ENCODE data around the gene GRXCR2.

The GRXCR2 gene

DNA sequence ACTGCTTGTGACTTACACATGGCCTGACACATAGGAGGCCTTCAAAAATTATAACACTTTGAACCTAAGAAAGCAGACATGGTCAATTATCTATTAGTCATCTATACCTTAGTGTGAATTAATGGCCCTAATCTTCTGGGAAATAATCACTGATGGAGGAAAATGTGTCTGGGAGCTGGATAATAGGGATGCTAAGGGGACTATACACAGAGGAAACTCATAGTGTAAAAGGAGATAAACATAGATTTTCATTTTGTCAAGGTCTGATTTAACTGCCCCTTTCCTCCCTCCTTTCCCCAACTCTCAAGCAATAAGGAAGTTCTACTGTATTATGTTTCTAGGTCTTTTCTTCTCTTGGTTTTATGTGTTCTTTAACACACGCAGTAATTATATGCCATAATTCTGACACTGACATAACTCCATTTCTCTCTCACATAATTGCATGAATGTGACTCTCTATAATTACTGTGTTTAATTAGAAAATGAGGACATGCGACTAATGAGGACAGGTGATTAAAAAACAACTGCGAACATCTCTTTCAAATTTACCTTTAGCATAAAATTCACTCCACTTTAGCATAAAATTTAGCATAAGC, 18.9 kb downstream of the GRXCR2 start:
- no peak for DNase-seq (ENCODE audit: low read depth)
- TF ChIP-seq, protein P1, sequence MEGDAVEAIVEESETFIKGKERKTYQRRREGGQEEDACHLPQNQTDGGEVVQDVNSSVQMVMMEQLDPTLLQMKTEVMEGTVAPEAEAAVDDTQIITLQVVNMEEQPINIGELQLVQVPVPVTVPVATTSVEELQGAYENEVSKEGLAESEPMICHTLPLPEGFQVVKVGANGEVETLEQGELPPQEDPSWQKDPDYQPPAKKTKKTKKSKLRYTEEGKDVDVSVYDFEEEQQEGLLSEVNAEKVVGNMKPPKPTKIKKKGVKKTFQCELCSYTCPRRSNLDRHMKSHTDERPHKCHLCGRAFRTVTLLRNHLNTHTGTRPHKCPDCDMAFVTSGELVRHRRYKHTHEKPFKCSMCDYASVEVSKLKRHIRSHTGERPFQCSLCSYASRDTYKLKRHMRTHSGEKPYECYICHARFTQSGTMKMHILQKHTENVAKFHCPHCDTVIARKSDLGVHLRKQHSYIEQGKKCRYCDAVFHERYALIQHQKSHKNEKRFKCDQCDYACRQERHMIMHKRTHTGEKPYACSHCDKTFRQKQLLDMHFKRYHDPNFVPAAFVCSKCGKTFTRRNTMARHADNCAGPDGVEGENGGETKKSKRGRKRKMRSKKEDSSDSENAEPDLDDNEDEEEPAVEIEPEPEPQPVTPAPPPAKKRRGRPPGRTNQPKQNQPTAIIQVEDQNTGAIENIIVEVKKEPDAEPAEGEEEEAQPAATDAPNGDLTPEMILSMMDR (IDR thresholded peaks at IDR 0.05; ENCODE audit: insufficient read depth, low read depth, low read length, missing control alignments), result no peak
- H3K4me3 ChIP-seq (ENCODE audit: low read length), result no peak overlapping the region

DNA sequence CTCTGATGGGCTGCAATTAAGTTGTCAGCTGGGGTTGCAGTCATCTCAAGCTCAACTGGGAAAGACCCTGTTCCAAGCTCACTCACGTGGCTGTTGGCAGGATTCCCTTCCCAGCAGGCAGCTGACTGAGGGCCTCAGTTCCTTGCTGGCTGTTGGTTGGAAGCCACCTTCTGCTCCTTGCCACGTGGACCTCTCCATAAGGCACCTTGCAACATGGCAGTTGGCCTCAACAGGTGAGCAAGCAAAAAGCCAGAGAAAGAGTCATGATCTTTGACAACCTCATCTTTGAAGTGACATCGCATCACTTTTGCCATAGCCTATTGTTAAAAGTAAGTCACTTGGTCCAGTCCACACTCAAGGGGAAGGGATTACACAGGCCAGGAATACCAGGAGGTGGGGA, 19.8 kb downstream of the GRXCR2 start:
- no peak overlapping the region for H3K4me3 ChIP-seq (ENCODE audit: low read length)
- no peak for DNase-seq (ENCODE audit: low read depth)
- TF ChIP-seq, protein P1 (IDR thresholded peaks at IDR 0.05; ENCODE audit: insufficient read depth, low read depth, low read length, missing control alignments), result no peak

DNA sequence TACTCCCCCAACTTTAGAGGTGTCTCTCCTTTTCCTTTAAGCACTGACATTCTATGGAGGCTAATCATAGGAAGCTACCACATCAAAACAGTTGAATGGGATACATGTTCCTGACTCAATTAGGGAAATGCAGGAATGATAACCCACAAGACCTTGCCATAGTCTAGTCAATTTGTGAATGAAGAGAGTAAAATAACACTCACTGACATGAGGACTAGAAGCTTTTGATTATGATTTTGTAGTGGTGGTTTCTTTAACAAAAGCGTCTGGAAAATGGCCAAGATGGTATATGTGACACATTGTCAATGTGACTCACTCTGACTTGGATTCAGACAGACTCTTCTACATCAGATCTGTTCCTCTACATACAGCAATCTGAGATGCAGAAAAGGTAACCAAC, 24.0 kb downstream of the GRXCR2 start:
- H3K4me3 ChIP-seq (ENCODE audit: low read length), result no peak overlapping the region
- peak; percentile 90 for DNase-seq (ENCODE audit: low read depth)
- TF ChIP-seq, protein P1 (IDR thresholded peaks at IDR 0.05; ENCODE audit: insufficient read depth, low read depth, low read length, missing control alignments), result no peak

DNA sequence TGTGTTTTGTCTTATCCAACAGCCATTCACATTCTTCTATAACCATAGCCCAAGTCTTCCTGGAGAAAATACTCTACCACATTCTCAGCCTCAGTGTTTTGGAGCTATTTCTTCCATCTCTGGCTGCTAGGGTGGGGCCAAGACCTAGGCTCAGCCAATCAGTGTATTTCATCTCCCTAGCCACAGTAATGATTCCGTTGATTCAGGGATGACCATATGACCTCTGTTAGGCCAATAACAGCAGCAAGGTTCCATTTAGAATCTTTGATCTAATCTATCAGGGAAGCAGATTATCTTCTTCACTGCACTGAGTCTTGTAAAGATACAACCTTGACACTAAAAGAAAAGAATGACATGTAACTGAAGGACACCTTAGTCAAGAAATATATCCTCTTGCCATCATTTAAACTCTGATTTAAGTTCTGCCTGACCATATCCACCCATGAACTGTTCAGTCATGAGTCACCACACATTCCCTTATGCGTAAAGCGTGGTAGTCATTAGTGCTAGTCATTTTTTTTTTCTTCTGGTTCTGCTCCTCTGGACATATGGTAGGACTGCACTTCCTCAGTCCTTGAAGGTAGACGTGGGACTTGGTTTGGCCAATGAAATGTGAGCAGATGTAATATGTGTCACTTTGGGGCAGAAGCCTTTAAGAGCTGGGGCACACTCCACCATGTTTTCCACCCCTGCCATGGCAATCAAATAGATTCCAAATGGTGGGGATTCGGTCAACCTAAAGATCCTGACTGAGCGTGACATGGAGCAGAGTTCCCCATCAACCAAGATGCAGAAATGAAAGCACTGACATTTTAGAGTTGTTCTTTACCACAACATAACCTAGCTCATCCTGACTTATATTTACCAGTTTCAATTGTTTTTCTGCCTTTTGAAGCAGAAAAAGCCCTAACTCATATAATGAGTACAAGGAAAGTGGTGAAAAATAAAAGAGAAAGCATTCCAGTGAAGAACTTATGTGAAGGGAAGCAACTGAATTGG, 25.0 kb downstream of the GRXCR2 start:
- H3K4me3 ChIP-seq (ENCODE audit: low read length), result no peak overlapping the region
- DNase-seq (ENCODE audit: low read depth), result peak; percentile 91
- TF ChIP-seq, protein P1 (IDR thresholded peaks at IDR 0.05; ENCODE audit: insufficient read depth, low read depth, low read length, missing control alignments), result no peak

DNA sequence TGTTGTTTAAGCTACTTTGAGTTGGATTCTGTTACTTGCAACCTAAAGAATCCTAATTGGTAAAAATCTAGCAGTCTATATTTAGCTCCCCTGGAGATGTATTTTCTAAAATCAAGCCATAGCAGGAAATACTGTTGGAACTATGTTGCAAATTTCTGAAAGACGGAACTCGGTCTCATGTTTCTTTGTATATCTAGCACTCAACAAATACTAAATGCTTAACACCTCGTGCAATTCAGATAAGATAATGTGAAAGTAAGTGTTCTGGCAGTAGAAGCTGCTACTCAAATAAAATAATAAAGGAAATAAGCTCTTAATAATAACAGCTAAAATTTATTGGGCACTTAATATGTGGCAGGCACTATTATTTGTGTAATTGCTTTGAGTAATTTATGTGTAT, 26.7 kb downstream of the GRXCR2 start:
- no peak overlapping the region for H3K4me3 ChIP-seq (ENCODE audit: low read length)
- no peak for DNase-seq (ENCODE audit: low read depth)
- TF ChIP-seq, protein P1 (IDR thresholded peaks at IDR 0.05; ENCODE audit: insufficient read depth, low read depth, low read length, missing control alignments), result no peak

DNA sequence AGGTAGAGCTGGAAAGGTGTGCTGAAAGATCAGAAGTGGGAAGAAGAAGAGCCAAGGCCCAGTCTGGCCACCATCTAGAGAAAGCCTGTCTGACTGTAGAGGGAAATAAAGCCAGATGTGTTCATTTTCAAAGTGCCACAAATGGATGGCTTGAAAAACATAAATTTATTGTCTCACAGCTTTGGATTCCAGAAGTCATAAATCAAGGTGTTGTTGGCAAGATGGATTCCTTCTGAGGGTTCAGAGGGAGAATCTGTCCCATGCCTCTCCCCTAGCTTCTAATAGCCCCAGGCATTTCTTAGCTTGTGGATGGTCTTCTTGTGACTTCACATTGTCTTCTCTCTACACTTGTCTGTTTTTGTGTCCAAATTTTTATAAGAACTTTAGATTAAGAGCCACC, 31.5 kb downstream of the GRXCR2 start:
- TF ChIP-seq, protein P1 (IDR thresholded peaks at IDR 0.05; ENCODE audit: insufficient read depth, low read depth, low read length, missing control alignments), result no peak
- H3K4me3 ChIP-seq (ENCODE audit: low read length), result no peak overlapping the region
- DNase-seq (ENCODE audit: low read depth), result no peak
